Calu3 (cell line): ENCODE data around the gene LRRFIP1. TPM values are rescaled to one million over a fixed set of nuclear protein-coding genes. Genes with fewer than 3 reads are reported as not detected.

Source experiments
- BruUV-seq: library from RNA; stranded (reverse); fragments of 400-500 nt; replicated peaks from 2 replicates; lab custom pipeline; 2021; lab: Mats Ljungman, UMichigan
- CTCF ChIA-PET: fragments of 300-600 bp; sonication (Branson Sonifier 250); formaldehyde crosslinking; loops from one replicate; lab custom pipeline; 2022; ENCODE audit warnings: antibody characterized with exemption; lab: Charles Lee
- DNase-seq: peaks from one replicate; pipeline ENCODE4 v3.0.0; 2022
- H3K27ac Mint-ChIP-seq: one replicate; pipeline ENCODE4 v1.8.0; 2022; ENCODE audit warnings: mixed read lengths; ENCODE audit not compliant: unreplicated experiment
- H3K27me3 Mint-ChIP-seq: one replicate; pipeline ENCODE4 v1.8.0; 2022; ENCODE audit warnings: mixed read lengths; ENCODE audit not compliant: unreplicated experiment
- H3K36me3 Mint-ChIP-seq: one replicate; pipeline ENCODE4 v1.8.0; 2022; ENCODE audit warnings: mild to moderate bottlenecking, moderate library complexity, mixed read lengths; ENCODE audit not compliant: insufficient read depth, unreplicated experiment
- H3K4me1 Mint-ChIP-seq: one replicate; pipeline ENCODE4 v1.8.0; 2022; ENCODE audit warnings: mild to moderate bottlenecking, low read depth, mixed read lengths; ENCODE audit not compliant: unreplicated experiment
- H3K4me3 Mint-ChIP-seq: one replicate; pipeline ENCODE4 v1.8.0; 2022; ENCODE audit warnings: mild to moderate bottlenecking, low read depth, moderate library complexity, mixed read lengths; ENCODE audit not compliant: unreplicated experiment
- H3K9me3 Mint-ChIP-seq: one replicate; pipeline ENCODE4 v1.8.0; 2022; ENCODE audit warnings: low read depth, mixed read lengths; ENCODE audit not compliant: unreplicated experiment
- CTCF ChIP-seq: fragments of 200-600 bp; IDR thresholded peaks from one replicate; pipeline ENCODE4 v1.8.0; 2022; ENCODE audit warnings: antibody characterized with exemption; ENCODE audit not compliant: unreplicated experiment
- intact Hi-C: fragments of 100-400 bp; cut with micrococcal nuclease; formaldehyde crosslinking; loops from one replicate; pipeline ENCODE4 v1.10.0; 2022; ENCODE audit not compliant: unreplicated experiment
- total RNA-seq: library from RNA; stranded (reverse); gene quantifications from 2 replicates; pipeline ENCODE4 v1.2.3, GENCODE V29; 2022

LRRFIP1 gene
- total RNA-seq, 1 experiment from 2014 or later, result 161 TPM

- H3K4me1 Mint-ChIP-seq, result peaks cover 15% of the 10 kb centered on the region
- no peak for DNase-seq
- CTCF ChIA-PET, result interaction anchor here (0.7 kb wide), 1 partner anchor 48 kb away, joined by 4 read pairs; no protein-coding TSS in a partner anchor
- intact Hi-C loops, result no loop called here
- BruUV-seq, result no TSS peak
- peaks cover 6% of the 10 kb centered on the region for H3K9me3 Mint-ChIP-seq
- no peak overlapping the region for H3K27ac Mint-ChIP-seq
- peaks cover 29% of the 10 kb centered on the region for H3K27me3 Mint-ChIP-seq
- TF ChIP-seq CTCF, result no peak
- H3K36me3 Mint-ChIP-seq, result no peaks in the 10 kb centered on the region
- H3K4me3 Mint-ChIP-seq, result no peak overlapping the region
Measured at GRCh38 chr2:237652181-237652580, 24.8 kb downstream of the LRRFIP1 start.

- H3K9me3 Mint-ChIP-seq, result peaks cover 6% of the 10 kb centered on the region
- DNase-seq, result no peak
- TF ChIP-seq CTCF, result no peak
- no peak overlapping the region for H3K27ac Mint-ChIP-seq
- intact Hi-C loops, result no loop called here
- H3K4me3 Mint-ChIP-seq, result no peak overlapping the region
- peaks cover 15% of the 10 kb centered on the region for H3K4me1 Mint-ChIP-seq
- CTCF ChIA-PET, result no interaction called here
- no peaks in the 10 kb centered on the region for H3K36me3 Mint-ChIP-seq
- H3K27me3 Mint-ChIP-seq, result peaks cover 22% of the 10 kb centered on the region
- BruUV-seq, result no TSS peak
Measured at GRCh38 chr2:237652854-237653253, 25.5 kb downstream of the LRRFIP1 start.

- H3K27ac Mint-ChIP-seq, result no peak overlapping the region
- CTCF ChIA-PET, result no interaction called here
- BruUV-seq, result no TSS peak
- intact Hi-C loops, result no loop called here
- peaks cover 17% of the 10 kb centered on the region for H3K27me3 Mint-ChIP-seq
- H3K9me3 Mint-ChIP-seq, result peaks cover 8% of the 10 kb centered on the region
- peaks cover 15% of the 10 kb centered on the region for H3K4me1 Mint-ChIP-seq
- no peak overlapping the region for H3K4me3 Mint-ChIP-seq
- H3K36me3 Mint-ChIP-seq, result no peaks in the 10 kb centered on the region
- TF ChIP-seq CTCF, result no peak
- no peak for DNase-seq
Measured at GRCh38 chr2:237653776-237654558, 26.6 kb downstream of the LRRFIP1 start.

- H3K9me3 Mint-ChIP-seq, result peaks cover 8% of the 10 kb centered on the region
- H3K27me3 Mint-ChIP-seq, result no peaks in the 10 kb centered on the region
- intact Hi-C loops, result no loop called here
- no peaks in the 10 kb centered on the region for H3K36me3 Mint-ChIP-seq
- CTCF ChIA-PET, result no interaction called here
- peaks cover 13% of the 10 kb centered on the region for H3K4me1 Mint-ChIP-seq
- no peak overlapping the region for H3K27ac Mint-ChIP-seq
- TF ChIP-seq CTCF, result no peak
- DNase-seq, result no peak
- BruUV-seq, result no TSS peak
- no peak overlapping the region for H3K4me3 Mint-ChIP-seq
Measured at GRCh38 chr2:237657063-237657462, 29.7 kb downstream of the LRRFIP1 start.
